ENCODE results near the gene OR1I1. TPM values are rescaled to one million over a fixed set of nuclear protein-coding genes. Genes with fewer than 3 reads are reported as not detected.

The OR1I1 gene
- total RNA-seq, 1 donor from 2014 or later = not detected

DNA sequence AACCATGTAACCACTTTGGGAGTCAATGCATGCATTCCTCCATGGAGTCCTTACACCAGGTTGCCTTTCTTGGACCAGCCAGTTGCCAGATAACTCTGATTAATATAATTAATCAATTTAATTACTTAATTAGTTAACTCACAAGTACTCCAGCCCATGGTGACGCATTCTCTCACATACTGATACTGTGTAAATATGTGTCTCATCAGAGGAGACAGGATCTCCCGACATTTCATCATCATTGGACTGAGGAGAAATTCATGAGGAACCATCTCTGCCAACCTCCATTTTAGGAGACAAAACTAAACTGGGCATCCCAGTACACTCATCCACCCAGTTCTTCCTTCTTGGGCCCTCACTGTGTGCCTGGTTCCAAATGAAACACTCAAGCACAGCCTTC, 39.2 kb upstream of the OR1I1 start:
- TF ChIP-seq, protein P1, sequence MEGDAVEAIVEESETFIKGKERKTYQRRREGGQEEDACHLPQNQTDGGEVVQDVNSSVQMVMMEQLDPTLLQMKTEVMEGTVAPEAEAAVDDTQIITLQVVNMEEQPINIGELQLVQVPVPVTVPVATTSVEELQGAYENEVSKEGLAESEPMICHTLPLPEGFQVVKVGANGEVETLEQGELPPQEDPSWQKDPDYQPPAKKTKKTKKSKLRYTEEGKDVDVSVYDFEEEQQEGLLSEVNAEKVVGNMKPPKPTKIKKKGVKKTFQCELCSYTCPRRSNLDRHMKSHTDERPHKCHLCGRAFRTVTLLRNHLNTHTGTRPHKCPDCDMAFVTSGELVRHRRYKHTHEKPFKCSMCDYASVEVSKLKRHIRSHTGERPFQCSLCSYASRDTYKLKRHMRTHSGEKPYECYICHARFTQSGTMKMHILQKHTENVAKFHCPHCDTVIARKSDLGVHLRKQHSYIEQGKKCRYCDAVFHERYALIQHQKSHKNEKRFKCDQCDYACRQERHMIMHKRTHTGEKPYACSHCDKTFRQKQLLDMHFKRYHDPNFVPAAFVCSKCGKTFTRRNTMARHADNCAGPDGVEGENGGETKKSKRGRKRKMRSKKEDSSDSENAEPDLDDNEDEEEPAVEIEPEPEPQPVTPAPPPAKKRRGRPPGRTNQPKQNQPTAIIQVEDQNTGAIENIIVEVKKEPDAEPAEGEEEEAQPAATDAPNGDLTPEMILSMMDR (IDR thresholded peaks at IDR 0.05; ENCODE audit: partially characterized antibody, unreplicated experiment) = no peak
- H3K9me3 Mint-ChIP-seq (ENCODE audit: unreplicated experiment) = no peaks in the 10 kb centered on the region
- H3K27me3 Mint-ChIP-seq (ENCODE audit: unreplicated experiment) = no peaks in the 10 kb centered on the region
- DNase-seq = no peak
- H3K27ac Mint-ChIP-seq (ENCODE audit: unreplicated experiment) = no peak overlapping the region
- no peaks in the 10 kb centered on the region for H3K4me1 Mint-ChIP-seq (ENCODE audit: low read depth, unreplicated experiment)
- no peak overlapping the region for H3K4me3 Mint-ChIP-seq (ENCODE audit: unreplicated experiment)
- H3K36me3 Mint-ChIP-seq (ENCODE audit: unreplicated experiment) = no peaks in the 10 kb centered on the region

DNA sequence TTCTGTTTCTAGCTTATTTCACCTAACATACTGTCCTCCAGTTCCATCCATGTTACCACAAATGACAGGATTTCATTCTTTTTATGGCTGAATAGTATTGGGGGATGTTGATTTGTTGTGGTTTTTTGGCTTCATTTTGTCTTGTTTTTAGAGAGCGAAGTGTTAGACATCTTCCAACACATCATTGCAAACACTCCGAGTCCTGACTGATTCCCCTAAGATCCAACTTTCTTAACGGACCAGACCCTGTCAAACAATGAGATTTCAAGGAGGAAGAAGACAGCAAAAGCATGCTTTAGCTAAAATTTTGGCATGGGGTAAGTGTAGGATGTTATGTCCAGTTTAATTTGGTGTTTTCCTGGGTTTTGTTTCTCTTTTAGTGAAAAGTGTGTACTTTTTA, 36.5 kb upstream of the OR1I1 start:
- Mint-ChIP-seq H3K4me1 (ENCODE audit: low read depth, unreplicated experiment) (no peaks in the 10 kb centered on the region), H3K4me3 (ENCODE audit: unreplicated experiment) (no peak overlapping the region), H3K36me3 (ENCODE audit: unreplicated experiment) (no peaks in the 10 kb centered on the region), H3K27ac (ENCODE audit: unreplicated experiment) (no peak overlapping the region), H3K9me3 (ENCODE audit: unreplicated experiment) (peaks cover 1% of the 10 kb centered on the region), H3K27me3 (ENCODE audit: unreplicated experiment) (no peaks in the 10 kb centered on the region)
- no peak for DNase-seq
- TF ChIP-seq, protein P1 (IDR thresholded peaks at IDR 0.05; ENCODE audit: partially characterized antibody, unreplicated experiment) = no peak

DNA sequence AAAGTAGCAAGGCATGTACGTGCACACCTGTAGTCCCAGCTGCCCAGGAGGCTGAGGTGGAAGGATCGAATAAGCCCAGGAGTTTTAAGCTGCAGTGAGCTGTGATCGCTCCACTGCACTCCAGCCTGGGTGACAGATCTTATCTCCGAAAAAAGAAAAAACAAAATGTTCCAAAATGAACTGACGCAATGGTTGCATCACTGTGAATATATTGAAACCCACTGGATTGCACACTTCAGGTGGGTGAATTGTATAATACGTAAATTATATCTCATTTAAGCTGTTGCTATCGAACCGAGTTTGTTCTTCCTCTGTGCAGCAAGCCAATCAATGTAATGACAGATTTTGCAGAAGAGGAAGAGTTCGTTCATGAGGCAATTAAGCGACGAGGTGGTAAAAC, 34.3 kb upstream of the OR1I1 start:
- H3K9me3 Mint-ChIP-seq (ENCODE audit: unreplicated experiment) = peaks cover 1% of the 10 kb centered on the region
- DNase-seq = no peak
- no peak overlapping the region for H3K27ac Mint-ChIP-seq (ENCODE audit: unreplicated experiment)
- H3K4me1 Mint-ChIP-seq (ENCODE audit: low read depth, unreplicated experiment) = no peaks in the 10 kb centered on the region
- H3K4me3 Mint-ChIP-seq (ENCODE audit: unreplicated experiment) = no peak overlapping the region
- H3K27me3 Mint-ChIP-seq (ENCODE audit: unreplicated experiment) = peaks cover 2% of the 10 kb centered on the region
- TF ChIP-seq, protein P1 (IDR thresholded peaks at IDR 0.05; ENCODE audit: partially characterized antibody, unreplicated experiment) = no peak
- peaks cover 9% of the 10 kb centered on the region for H3K36me3 Mint-ChIP-seq (ENCODE audit: unreplicated experiment)

DNA sequence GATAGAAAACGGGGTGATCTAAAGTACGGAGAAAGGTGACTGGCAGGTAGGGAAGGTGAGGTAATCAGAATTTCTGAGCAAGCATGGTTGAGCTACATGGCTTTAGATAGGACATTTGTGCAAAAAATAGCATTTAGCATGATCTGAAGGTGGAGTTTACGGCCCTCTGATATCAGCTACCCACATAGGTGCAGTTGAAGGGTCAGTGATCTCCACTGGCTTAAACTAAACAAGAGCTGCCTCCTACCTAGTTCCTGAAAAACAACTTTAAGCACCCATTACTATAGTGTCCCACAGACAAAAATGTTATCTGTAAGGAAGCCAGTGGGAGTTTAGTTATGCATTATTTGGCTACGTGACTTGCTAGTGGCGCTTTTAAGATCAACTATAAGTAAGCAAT, 33.9 kb upstream of the OR1I1 start:
- no peaks in the 10 kb centered on the region for H3K4me1 Mint-ChIP-seq (ENCODE audit: low read depth, unreplicated experiment)
- H3K9me3 Mint-ChIP-seq (ENCODE audit: unreplicated experiment) = peaks cover 1% of the 10 kb centered on the region
- TF ChIP-seq, protein P1 (IDR thresholded peaks at IDR 0.05; ENCODE audit: partially characterized antibody, unreplicated experiment) = no peak
- H3K27ac Mint-ChIP-seq (ENCODE audit: unreplicated experiment) = no peak overlapping the region
- DNase-seq = no peak
- H3K36me3 Mint-ChIP-seq (ENCODE audit: unreplicated experiment) = peaks cover 9% of the 10 kb centered on the region
- H3K4me3 Mint-ChIP-seq (ENCODE audit: unreplicated experiment) = no peak overlapping the region
- H3K27me3 Mint-ChIP-seq (ENCODE audit: unreplicated experiment) = peaks cover 2% of the 10 kb centered on the region

DNA sequence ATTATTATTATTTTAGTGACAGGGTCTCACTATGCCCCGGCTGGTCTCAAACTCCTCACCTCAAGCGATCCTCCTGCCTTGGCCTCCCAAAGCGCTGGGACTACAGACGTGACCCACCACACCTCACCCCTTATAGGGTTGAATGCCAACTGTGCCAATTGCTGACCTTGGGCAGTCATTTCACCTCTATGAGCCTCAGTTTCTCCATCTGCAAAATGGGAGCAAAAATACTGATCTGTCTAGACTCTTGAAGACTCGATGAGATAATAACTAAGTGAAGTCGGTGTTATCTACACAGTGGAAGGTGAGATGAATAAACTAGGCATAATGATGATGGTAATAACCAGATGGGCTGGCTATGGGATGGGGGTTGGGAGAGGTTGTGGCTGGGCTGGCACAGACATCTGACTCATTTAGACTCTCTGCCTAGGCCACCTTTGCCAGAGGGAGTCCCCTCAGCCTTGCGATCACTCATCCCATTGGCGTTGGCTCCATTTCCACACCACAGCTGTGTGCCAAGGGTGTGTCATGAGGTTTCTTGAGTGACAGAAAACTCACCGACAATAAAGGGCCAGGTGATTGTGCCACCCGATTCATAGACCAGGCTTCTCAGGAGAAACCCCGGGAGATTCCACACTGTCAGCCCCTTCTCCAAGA, 33.0 kb upstream of the OR1I1 start, which contains the start of gene CASP14:
Gene CASP14 (plus strand): TSS at position 596 of the 657 bp plus-strand sequence. CDS start 2,772 bp downstream, outside the sequence.
- Mint-ChIP-seq H3K27ac (ENCODE audit: unreplicated experiment) (no peak within 1 kb of the TSS), H3K9me3 (ENCODE audit: unreplicated experiment) (peaks cover 1% of the 10 kb centered on the region), H3K4me3 (ENCODE audit: unreplicated experiment) (no peak within 1 kb of the TSS), H3K4me1 (ENCODE audit: low read depth, unreplicated experiment) (no peaks in the 10 kb centered on the region), H3K27me3 (ENCODE audit: unreplicated experiment) (peaks cover 2% of the 10 kb centered on the region), H3K36me3 (ENCODE audit: unreplicated experiment) (peaks cover 9% of the 10 kb centered on the region)
- DNase-seq = no peak
- TF ChIP-seq, protein P1 (IDR thresholded peaks at IDR 0.05; ENCODE audit: partially characterized antibody, unreplicated experiment) = no peak
